Activated CD8-positive, alpha-beta memory T cell treated with anti-CD3 and anti-CD28 coated beads, Interleukin-2, amount 50 U/mL, for 48 hours (primary cell): Measurements from ENCODE around the gene ZNF429.
"Not testable (repeated sequence)": the region's sequence is repeated elsewhere in the genome, so short reads cannot be mapped to it uniquely, and the experiment has no call there.

Experiments
- DNase-seq: peaks from one replicate; pipeline ENCODE4 v3.0.0-alpha.2; 2020

The ZNF429 gene

GRCh38 chr19:21505459-21506451 lies at the start of gene ZNF429:
Gene ZNF429 (plus strand): TSS chr19:21505602. CDS start chr19:21505772, 170 bp downstream.
- DNase-seq, result peak; percentile 87

DNA sequence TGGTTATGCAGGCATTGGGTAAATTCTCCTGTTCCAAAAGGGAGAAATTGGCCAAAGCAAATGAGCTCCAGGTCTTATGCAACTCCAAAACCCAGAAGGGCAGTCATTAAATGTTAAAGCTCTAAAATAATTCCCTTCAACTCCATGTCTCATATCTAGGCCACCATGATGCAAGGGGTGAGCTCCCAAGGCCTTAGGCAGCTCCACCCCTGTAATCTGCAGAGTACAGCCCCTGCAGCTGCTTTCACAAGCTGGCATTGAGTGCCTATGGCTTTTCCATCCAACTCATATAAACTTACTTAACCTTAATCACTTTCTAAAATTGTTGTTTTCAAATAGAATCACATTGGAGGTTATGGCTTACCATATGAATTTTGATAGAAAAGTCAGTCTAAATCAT lies 44.7 kb upstream of the ZNF429 start:
- DNase-seq, result no peak

DNA sequence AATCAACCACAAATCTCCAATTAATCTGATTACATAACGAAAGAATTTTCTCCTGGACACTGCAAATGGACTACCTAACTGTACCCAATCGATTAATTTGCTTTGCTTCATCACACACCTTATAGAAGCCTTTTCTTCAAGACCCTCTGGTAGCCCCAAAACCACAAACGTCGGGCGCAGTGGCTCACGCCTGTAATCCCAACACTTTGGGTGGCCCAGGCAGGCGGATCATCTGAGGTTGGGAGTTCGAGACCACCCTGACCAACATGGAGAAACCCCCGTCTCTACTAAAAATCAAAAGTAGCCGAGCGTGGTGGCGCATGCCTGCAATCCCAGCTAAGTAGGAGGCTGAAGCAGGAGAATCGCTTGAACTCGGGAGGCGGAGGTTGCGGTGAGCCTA lies 42.9 kb upstream of the ZNF429 start:
- DNase-seq, result no peak

- DNase-seq, result peak; percentile 65
These were observed 41.8 kb upstream of the ZNF429 start for GRCh38 chr19:21463449-21464105.

GRCh38 chr19:21466627-21467026 lies 38.8 kb upstream of the ZNF429 start:
- DNase-seq, result no peak

DNA sequence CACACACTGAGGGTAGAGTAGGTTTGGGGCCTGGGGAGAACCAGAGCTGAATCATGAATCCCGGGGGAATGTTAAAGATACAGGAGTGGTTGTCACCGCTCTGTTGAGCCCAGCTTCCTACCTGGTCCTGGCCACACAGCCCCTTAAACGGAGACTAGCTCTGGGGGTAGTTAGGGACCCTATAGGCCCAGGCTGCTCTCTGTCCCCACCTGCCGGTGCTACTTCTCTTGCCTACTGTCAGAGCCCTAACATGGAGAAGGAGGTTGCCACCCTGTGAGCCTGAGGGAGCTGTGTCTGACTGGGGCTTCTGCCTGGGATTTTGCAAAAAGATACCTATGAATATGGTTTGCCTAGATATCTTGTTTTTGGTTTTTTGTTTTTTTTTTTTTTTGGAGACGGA lies 36.6 kb upstream of the ZNF429 start:
- no peak for DNase-seq

DNA sequence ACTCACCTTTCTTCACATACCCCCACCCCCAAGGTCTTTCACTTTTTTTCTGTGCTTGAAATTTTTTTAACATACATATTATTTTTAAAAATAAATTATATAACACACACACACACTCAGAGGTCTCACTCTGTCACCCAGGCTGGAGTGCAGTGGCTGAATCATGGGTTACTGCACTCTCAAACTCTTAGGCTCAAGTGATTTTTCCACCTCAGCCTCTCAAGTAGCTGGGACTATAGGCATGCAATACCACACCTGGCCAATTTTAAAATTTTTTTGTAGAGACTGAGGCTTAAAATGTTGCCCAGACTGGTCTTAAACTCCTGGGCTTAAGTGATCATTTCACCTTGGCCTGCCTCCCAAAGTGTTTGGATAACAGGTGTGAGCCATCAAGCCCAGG lies 32.9 kb upstream of the ZNF429 start:
- no peak for DNase-seq

DNA sequence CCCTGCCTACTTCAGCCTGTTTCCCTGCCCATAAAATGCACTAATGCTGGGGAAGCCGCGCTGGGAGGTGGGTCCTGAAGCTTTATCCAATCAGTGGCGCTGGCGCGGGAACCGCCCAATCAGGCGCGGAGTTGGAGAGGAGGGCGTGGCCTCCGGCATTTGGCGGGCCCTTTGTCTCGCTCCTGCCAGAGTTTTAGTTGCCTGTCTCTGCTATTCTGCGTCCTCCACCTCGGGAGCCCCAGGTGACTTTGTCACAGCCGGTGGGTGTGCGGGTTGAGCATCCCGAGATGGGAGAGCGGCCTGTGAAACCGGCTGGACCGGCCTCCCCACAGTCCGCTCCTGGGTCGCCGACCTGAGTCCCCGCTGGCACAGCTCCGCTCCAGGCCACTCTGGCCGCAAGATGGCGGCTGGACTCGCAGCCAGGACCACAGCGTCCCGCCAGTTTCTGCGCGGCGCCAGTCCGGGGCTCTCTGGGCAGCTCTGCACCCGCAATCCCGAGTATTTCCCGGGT lies 30.7 kb upstream of the ZNF429 start:
- peak; percentile 91 for DNase-seq

- DNase-seq, result not testable (repeated sequence)
These were observed 23.0 kb upstream of the ZNF429 start for GRCh38 chr19:21482361-21482760.

DNA sequence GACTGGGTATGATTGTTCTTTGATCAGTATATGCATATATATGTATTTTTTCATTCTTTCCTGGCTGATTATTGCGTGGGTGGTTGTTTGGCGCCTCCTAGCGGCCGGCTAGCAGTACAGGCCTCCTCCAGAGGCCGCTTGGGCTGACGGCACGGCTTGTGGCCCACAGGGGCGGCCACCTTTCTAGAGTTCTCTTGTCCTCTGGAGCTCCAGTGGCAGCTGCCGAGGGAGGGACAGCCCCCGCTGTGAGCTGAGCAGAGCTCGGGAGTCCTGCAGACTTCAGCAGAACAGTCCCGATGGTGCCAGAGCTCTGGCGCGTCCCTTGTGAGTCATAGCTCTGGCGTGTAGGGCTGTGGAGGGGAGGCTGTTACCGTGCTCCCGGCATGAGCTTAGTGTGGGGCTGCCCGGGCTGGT lies 22.5 kb upstream of the ZNF429 start:
- DNase-seq, result peak; percentile 85

- peak; percentile 86 for DNase-seq
These were observed 21.7 kb upstream of the ZNF429 start for GRCh38 chr19:21483589-21484170.

DNA sequence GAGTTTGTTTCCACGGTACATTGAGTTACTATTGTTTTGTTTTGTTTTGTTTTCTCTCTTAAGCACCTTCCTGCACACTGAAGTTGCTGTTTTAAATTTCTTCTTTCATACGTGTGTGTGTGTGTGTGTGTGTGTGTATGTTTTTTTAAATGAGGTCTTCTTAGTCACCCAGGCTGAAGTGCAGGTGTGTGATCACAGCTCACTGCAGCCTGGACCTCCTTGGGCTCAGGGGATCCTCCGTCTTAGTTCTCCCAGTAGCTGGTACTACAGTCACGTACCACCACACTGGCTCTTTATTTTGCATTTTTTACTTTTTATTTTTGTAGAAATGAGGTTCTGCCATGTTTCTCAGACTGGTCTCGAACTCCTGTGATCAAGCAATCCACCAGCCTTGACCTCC lies 20.8 kb upstream of the ZNF429 start:
- no peak for DNase-seq

DNA sequence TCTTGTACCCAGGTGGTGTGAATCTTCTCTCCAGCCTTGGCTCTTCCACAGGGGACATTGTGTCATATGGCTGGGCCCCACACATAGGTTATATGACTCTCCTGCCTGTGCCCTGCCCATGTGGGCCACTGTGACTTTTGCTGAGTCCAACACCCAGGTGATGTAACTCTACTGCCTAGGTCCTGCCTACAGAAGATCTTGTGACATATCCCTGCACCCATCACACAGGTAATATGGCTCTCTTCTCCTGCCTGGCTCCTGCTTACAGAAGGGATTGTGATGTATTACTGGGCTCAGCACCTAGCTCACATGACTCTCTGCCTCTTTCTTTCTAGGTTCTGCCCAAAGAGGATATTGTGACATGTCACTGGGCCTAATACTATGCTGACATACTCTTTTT lies 19.5 kb upstream of the ZNF429 start:
- no peak for DNase-seq

GRCh38 chr19:21487969-21488368 lies 17.4 kb upstream of the ZNF429 start:
- no peak for DNase-seq

DNA sequence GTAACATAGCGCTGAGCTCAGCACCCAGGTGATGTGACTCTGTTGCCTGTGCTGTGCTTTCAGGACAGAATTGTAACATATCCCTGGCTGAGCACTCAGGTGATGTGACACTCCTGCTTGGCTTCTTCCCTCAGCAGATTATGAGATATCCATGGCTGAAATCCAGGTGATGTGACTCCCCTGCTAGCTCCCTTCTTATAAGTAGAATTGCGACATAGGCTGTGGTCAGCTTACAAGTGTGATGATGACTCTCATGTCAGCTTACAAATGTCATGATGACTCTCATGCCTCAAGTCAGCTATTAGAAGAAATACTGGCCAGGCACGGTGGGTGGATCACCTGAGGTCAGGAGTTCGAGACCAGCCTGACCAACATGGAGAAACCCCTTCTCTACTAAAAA lies 14.3 kb upstream of the ZNF429 start:
- DNase-seq, result no peak

DNA sequence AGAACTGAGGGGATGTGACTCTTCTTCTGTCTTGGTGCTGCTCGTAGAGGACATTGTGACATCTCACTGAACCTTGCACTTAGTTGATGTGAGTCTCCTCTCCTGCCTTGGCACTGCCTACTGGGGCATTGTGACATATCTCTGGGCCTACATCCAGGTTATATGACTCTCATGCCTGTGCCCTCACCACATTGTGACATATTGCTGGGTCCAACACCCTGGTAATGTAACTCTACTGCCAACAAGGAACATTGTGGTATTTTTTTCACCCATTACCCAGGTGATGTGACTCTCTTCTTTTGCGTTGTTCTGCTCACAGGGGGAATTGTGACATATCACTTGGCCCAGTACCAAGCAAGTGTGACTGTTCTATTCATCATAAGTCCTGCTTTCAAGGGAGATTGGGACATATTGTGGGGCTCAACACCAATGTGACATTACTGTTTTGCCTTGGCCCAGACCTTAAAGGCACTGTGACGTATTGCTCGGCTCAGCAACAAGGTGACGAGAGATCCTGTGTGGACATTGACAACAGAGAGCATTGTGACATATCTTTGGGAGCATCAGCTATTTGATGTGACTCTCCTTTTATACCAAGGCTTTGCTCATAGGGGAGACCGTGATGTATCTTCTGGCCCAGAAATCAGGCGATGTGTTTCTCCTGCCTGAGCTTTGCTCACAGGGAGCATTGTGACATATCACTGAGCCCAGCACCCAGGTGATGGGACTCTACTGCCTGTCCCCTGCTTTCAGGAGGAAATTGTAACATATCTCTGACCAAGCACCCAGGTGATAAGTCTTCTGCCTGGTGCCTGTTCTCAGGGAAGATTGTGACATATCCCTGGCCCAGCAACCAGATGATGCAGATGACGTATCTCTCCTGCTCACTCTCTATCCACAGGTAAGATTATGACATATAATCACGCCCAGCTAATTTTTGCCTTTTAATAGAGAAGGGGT lies 12.2 kb upstream of the ZNF429 start:
- no peak for DNase-seq

GRCh38 chr19:21496876-21497275 lies 8.5 kb upstream of the ZNF429 start:
- DNase-seq, result no peak

- DNase-seq, result no peak
These were observed 6.8 kb upstream of the ZNF429 start for GRCh38 chr19:21498651-21499050.

DNA sequence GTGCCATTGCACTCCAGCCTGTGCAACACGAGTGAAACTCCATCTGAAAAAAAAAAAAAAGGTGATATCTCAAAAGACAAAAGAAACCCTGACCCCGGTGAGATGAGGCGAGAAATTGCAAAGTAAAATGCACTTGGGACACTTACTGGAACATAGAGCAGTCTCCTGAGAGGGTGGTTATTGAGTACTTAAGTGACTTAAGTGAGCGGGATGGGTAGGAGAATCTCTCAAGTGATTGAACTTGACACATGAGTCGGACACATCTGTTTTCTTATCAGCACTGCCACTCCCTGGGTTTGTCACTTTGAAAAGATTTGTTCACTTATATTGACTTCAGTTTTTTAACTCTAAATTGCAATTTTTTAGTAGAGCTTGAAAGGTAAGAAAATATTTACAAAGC lies 2.8 kb downstream of the ZNF429 start:
- no peak for DNase-seq

DNA sequence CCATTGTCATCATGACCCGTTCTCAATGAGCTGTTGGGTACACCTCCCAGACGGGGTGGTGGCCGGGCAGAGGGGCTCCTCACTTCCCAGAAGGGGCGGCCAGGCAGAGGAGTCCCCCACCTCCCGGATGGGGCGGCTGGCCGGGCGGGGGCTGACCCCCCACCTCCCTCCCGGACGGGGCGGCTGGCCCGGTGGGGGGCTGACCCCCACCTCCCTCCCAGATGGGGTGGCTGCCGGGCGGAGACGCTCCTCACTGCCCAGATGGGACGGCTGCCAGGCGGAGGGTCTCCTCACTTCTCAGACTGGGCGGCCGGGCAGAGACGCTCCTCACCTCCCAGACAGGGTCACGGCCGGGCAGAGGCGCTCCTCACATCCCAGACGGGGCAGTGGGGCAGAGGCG lies 5.7 kb downstream of the ZNF429 start:
- not testable (repeated sequence) for DNase-seq

DNA sequence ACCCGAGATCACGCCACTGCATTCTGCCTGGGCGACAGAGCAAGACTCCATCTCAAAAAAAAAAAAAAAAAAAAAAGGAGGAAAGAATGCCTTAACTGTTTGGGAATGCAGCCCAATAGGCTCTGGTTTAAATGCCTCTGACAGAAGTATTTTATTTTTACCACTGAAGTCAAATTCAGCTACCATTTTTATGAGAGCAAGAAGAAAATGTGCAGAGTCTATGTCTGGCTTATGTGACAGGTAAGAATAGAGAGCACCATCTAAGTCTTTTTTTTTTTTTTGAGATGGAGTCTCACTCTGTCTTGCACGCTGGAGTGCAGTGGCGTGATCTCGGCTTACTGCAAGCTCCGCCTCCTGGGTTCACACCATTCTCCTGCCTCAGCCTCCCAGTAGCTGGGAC lies 7.2 kb downstream of the ZNF429 start:
- DNase-seq, result not testable (repeated sequence)

DNA sequence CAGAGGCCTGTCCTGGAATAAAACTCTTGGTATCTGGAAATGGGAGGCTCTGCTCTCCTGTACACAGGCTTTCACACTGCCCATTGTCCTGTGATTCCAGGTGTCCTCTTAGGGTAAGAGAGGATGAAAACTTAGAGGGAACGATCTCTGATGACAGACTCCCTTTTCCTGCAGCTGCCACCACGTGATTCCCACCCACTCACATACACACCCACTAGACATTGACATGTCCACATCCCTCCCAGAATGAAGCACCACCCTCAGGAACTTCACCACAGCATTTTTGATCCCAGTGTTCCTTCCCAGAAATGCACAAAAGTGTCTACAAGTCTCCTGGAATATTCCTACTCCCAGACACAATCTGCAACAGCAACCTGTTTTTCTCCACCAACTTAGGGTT lies 8.2 kb downstream of the ZNF429 start:
- DNase-seq, result no peak
